T-cell (primary cell): ENCODE measurements around the gene OXSM. TPM values are rescaled to one million over a fixed set of nuclear protein-coding genes. Genes with fewer than 3 reads are reported as not detected.

Experiments
- ATAC-seq, 4 experiments: fragments of 200-7000 bp in 3 of 4; fragments of 150-1000 bp in 1 of 4; cut with Tn5 transposase; replicated peaks in 1 of 4; 1 replicate in 3 of 4; 2 replicates in 1 of 4; pipeline ENCODE4 v1.10.0; 2021; ENCODE audit warnings: moderate library complexity in 3 of 4, mild to moderate bottlenecking in 2 of 4, moderate number of reproducible peaks in 1 of 4
- CTCF ChIA-PET, 2 donors: fragments of 300-600 bp; sonication (Branson Sonifier 250); formaldehyde crosslinking; loops; one replicate each; lab custom pipeline; 2022; ENCODE audit warnings: antibody characterized with exemption in 2 of 2; lab: Charles Lee
- POLR2A ChIA-PET, 2 donors: fragments of 300-600 bp; sonication (Branson Sonifier 250); formaldehyde crosslinking; loops; one replicate each; lab custom pipeline; 2022; ENCODE audit warnings: antibody characterized with exemption in 2 of 2; lab: Charles Lee
- DNase-seq, 35 experiments: peaks; one replicate each; pipeline versions ENCODE4 v3.0.0 to v3.0.0-alpha.2; 2013 to 2023
- H3K27ac ChIP-seq: one replicate; pipeline ENCODE4 v1.5.1; 2013; ENCODE audit warnings: low read length
- H3K27me3 ChIP-seq, 2 experiments: replicated peaks in 1 of 2; 1 replicate in 1 of 2; 2 replicates in 1 of 2; pipeline versions ENCODE4 v1.6.1 to v1.7.0; 2013; ENCODE audit warnings: low read length in 1 of 2, mixed read lengths in 1 of 2; ENCODE audit not compliant: control insufficient read depth in 2 of 2, insufficient read depth in 2 of 2; ENCODE audit errors: extremely low read depth in 1 of 2
- H3K36me3 ChIP-seq, 2 donors: 1 replicate in 1 of 2; 2 replicates in 1 of 2; pipeline versions ENCODE4 v1.6.1 to v1.7.0; 2013; ENCODE audit warnings: low read length in 1 of 2; ENCODE audit not compliant: control insufficient read depth in 2 of 2, insufficient read depth in 1 of 2; ENCODE audit errors: extremely low read depth in 1 of 2
- H3K4me1 ChIP-seq, 2 experiments: 1 replicate in 1 of 2; 2 replicates in 1 of 2; pipeline versions ENCODE4 v1.6.1 to v1.7.0; 2013; ENCODE audit warnings: low read length in 2 of 2, mixed read lengths in 1 of 2; ENCODE audit not compliant: insufficient read depth in 2 of 2, control insufficient read depth in 1 of 2; ENCODE audit errors: extremely low read depth in 1 of 2
- H3K4me3 ChIP-seq, 2 donors: 1 replicate in 1 of 2; 2 replicates in 1 of 2; pipeline versions ENCODE4 v1.5.1 to v1.7.0; 2013; ENCODE audit warnings: mild to moderate bottlenecking in 2 of 2, low read length in 1 of 2, moderate library complexity in 1 of 2; ENCODE audit not compliant: control insufficient read depth in 1 of 2; ENCODE audit errors: extremely low read depth in 1 of 2
- H3K9me3 ChIP-seq: 2 replicates; pipeline ENCODE4 v1.7.0; 2013
- H3K27ac Mint-ChIP-seq, 2 donors: one replicate each; pipeline ENCODE4 v1.8.0; 2020 to 2021; ENCODE audit warnings: mild to moderate bottlenecking in 2 of 2, mixed read lengths in 2 of 2
- H3K27me3 Mint-ChIP-seq, 2 donors: one replicate each; pipeline ENCODE4 v1.8.0; 2021 to 2022; ENCODE audit warnings: mixed read lengths in 2 of 2
- H3K36me3 Mint-ChIP-seq: one replicate; pipeline ENCODE4 v1.8.0; 2021; ENCODE audit warnings: mixed read lengths
- H3K4me1 Mint-ChIP-seq, 3 donors: one replicate each; pipeline ENCODE4 v1.8.0; 2020 to 2022; ENCODE audit warnings: mixed read lengths in 3 of 3, mild to moderate bottlenecking in 1 of 3
- H3K4me3 Mint-ChIP-seq, 3 donors: one replicate each; pipeline ENCODE4 v1.8.0; 2020 to 2022; ENCODE audit warnings: mild to moderate bottlenecking in 3 of 3, mixed read lengths in 3 of 3, moderate library complexity in 3 of 3
- H3K9me3 Mint-ChIP-seq, 3 donors: one replicate each; pipeline ENCODE4 v1.8.0; 2020 to 2022; ENCODE audit warnings: mixed read lengths in 3 of 3
- WGBS: methylation state at CpG from one replicate; pipeline ENCODE4 v1.1.5; 2013; ENCODE audit warnings: missing lambda C conversion rate; ENCODE audit not compliant: insufficient coverage; 5-methylcytosine and 5-hydroxymethylcytosine counted together
- total RNA-seq, 35 experiments: library from RNA in 6 of 35; stranded (reverse) in 6 of 35; fragments of 120-200 nt in 1 of 35; gene quantifications; one replicate each; pipeline versions ENCODE4 v1.2.1 to v1.2.4 and lab custom pipeline; 2013 to 2026

OXSM gene
- total RNA-seq, 5 donors from 2014 or later (not counting 1 experiment from before 2014, with no cell fraction given): 9.0 to 15.6 (median 13.5) TPM

DNA sequence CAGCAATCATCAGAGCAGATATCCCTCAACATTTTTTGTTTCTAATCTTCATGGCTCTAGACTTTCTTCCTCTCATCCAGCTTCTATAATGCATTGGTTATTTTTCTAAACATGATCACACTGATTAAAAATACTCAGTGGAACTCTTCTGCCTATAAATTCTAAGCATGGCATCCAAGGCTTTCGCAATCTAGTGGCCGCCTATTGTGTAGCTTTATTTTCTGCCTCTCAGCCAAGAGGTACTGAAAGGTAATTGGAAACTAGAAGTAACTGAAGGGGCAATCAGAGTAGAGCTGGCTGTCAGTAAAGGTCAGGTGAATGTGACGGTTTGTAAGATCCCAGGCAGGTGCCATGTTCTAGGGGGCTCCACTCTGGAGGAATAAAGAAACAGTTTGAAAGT lies 33.4 kb downstream of the OXSM start:
- Histone ChIP-seq H3K36me3 (no peaks in the 10 kb centered on the region), H3K4me1 (peaks cover 0 to 2% of the 10 kb centered on the region in 2 experiments), H3K27ac (no peak overlapping the region), H3K27me3 (no peaks in the 10 kb centered on the region), H3K9me3 (no peaks in the 10 kb centered on the region), H3K4me3 (no peak overlapping the region)
- no peak for DNase-seq
- Mint-ChIP-seq H3K9me3 (peaks cover 0 to 5% (median 0%) of the 10 kb centered on the region in 3 donors), H3K4me3 (no peak overlapping the region), H3K27ac (no peak overlapping the region), H3K36me3 (no peaks in the 10 kb centered on the region), H3K27me3 (peaks cover 0 to 2% of the 10 kb centered on the region in 2 donors), H3K4me1 (peaks cover 11 to 18% (median 13%) of the 10 kb centered on the region in 3 donors)
- ChIA-PET POLR2A (no interaction called here), CTCF (no interaction called here)
- no peak for ATAC-seq
- 92% methylated on average over 2 of the region's 3 CpGs for WGBS

- Mint-ChIP-seq H3K27me3 (peaks cover 0 to 5% of the 10 kb centered on the region in 2 donors), H3K9me3 (peaks cover 0 to 5% (median 0%) of the 10 kb centered on the region in 3 donors), H3K27ac (peak overlapping the region in 1 of 2 donors; percentile 4), H3K4me1 (peaks cover 11 to 18% (median 13%) of the 10 kb centered on the region in 3 donors), H3K36me3 (no peaks in the 10 kb centered on the region), H3K4me3 (no peak overlapping the region)
- ATAC-seq (peak in 3 of 4 experiments; percentile 37 to 48 (median 41)), DNase-seq (no peak)
- no peaks in the 10 kb centered on the region for H3K27me3 ChIP-seq
- H3K4me1 ChIP-seq: peaks cover 0 to 2% of the 10 kb centered on the region in 2 experiments
- ChIA-PET CTCF (no interaction called here), POLR2A (no interaction called here)
- no peaks in the 10 kb centered on the region for H3K36me3 ChIP-seq
- no peaks in the 10 kb centered on the region for H3K9me3 ChIP-seq
- no peak overlapping the region for H3K4me3 ChIP-seq
- WGBS: 7% methylated on average over 1 of the region's 2 CpGs
- H3K27ac ChIP-seq: no peak overlapping the region
Measured at GRCh38 chr3:25826510-25826909, 36.6 kb downstream of the OXSM start.

DNA sequence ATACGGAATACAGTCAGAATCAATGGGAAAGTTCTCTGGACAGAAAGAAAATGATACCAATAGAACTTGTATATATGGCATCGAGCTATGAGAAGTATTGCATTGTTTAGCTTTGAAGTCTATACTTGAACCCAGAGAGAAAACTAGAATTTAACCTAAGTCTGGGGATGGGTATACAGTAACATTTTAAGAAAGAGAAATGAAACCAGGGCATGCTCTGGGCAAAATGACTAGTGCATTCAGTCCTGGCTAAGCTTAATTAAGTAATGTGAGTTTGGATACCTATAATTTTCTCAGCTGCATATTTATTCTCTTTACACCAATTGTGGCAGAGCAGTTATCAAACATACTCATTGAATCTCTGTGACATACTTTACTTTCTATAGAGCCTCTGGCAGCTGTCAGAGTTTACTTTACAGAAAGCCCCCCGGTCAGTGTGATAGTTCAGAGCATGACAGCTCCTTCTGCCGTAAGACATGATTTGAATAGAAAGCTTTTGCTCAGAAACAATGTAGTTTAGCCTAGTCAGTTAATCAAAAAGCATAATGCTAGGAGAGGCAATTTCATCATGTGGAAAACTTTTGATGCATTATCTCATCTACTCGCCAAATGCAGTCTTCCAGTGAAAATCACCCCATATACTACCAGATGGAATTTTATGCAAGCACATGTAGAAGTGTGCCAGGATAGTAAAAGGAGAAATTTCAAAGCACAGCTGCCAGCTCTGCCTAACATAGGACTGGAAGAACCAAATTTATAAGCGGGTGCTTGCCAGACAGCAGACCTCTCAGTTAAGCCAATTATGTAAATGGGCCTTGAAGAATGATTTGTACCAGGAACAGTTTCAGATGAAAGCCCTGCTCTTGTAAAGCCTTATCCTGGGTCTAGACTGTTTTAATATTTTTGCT lies 40.7 kb downstream of the OXSM start:
- peaks cover 0 to 6% of the 10 kb centered on the region in 2 donors for H3K27me3 Mint-ChIP-seq
- H3K4me3 Mint-ChIP-seq: no peak overlapping the region
- no peak overlapping the region for H3K27ac Mint-ChIP-seq
- peaks cover 0 to 2% of the 10 kb centered on the region in 2 experiments for H3K4me1 ChIP-seq
- H3K36me3 Mint-ChIP-seq: no peaks in the 10 kb centered on the region
- H3K9me3 Mint-ChIP-seq: peaks cover 0 to 5% (median 0%) of the 10 kb centered on the region in 3 donors
- ATAC-seq (no peak), DNase-seq (no peak)
- ChIA-PET CTCF (no interaction called here), POLR2A (no interaction called here)
- H3K9me3 ChIP-seq: no peaks in the 10 kb centered on the region
- no peak overlapping the region for H3K4me3 ChIP-seq
- H3K27me3 ChIP-seq: no peaks in the 10 kb centered on the region
- H3K36me3 ChIP-seq: no peaks in the 10 kb centered on the region
- peaks cover 11 to 14% (median 13%) of the 10 kb centered on the region in 3 donors for H3K4me1 Mint-ChIP-seq
- 79% methylated on average over 2 of the region's 6 CpGs for WGBS
- H3K27ac ChIP-seq: no peak overlapping the region

- Mint-ChIP-seq H3K36me3 (no peaks in the 10 kb centered on the region), H3K27me3 (peaks cover 0 to 6% of the 10 kb centered on the region in 2 donors), H3K4me1 (peaks cover 2 to 5% (median 4%) of the 10 kb centered on the region in 3 donors), H3K27ac (no peak overlapping the region), H3K9me3 (no peaks in the 10 kb centered on the region), H3K4me3 (no peak overlapping the region)
- CTCF ChIA-PET: interaction anchor here in 1 of 2 donors (1.0 kb wide), 1 partner anchor 19 kb away, joined by 3 read pairs; no protein-coding TSS in a partner anchor
- Histone ChIP-seq H3K27ac (no peak overlapping the region), H3K36me3 (no peaks in the 10 kb centered on the region), H3K27me3 (peaks cover 0 to 2% of the 10 kb centered on the region in 2 experiments), H3K4me1 (no peaks in the 10 kb centered on the region), H3K9me3 (no peaks in the 10 kb centered on the region), H3K4me3 (no peak overlapping the region)
- no peak for ATAC-seq
- 10% methylated on average over 3 of the region's 3 CpGs for WGBS
- POLR2A ChIA-PET: no interaction called here
- DNase-seq: peak in 1 of 35 experiments; percentile 8
Measured at GRCh38 chr3:25831578-25831977, 41.7 kb downstream of the OXSM start.

DNA sequence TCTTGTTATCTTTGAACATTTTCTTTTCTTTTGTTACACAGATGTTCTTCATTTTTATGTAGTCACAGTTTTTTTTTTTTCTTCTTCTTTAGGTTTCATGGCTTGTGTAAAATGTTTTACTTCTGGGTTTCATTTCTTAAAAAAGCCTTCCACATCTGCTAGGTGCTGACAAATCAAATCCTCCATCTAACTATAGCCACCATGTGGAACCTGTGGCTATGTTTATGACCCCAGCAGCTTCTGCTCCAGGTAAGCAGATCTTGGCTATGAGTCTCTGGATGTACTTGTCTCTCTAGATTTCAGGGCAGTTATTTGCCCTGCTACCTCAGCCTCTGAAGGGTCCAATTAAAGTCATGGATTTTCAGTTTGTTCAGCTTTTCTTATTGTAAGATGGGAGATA lies 44.5 kb downstream of the OXSM start:
- DNase-seq (no peak), ATAC-seq (no peak)
- Histone ChIP-seq H3K9me3 (no peaks in the 10 kb centered on the region), H3K4me1 (no peaks in the 10 kb centered on the region), H3K36me3 (no peaks in the 10 kb centered on the region), H3K27me3 (peaks cover 0 to 6% of the 10 kb centered on the region in 2 experiments), H3K27ac (no peak overlapping the region), H3K4me3 (no peak overlapping the region)
- Mint-ChIP-seq H3K27ac (no peak overlapping the region), H3K4me1 (peaks cover 0 to 3% (median 2%) of the 10 kb centered on the region in 3 donors), H3K36me3 (no peaks in the 10 kb centered on the region), H3K27me3 (peaks cover 0 to 3% of the 10 kb centered on the region in 2 donors), H3K4me3 (no peak overlapping the region), H3K9me3 (no peaks in the 10 kb centered on the region)
- CTCF ChIA-PET: no interaction called here
- POLR2A ChIA-PET: no interaction called here

DNA sequence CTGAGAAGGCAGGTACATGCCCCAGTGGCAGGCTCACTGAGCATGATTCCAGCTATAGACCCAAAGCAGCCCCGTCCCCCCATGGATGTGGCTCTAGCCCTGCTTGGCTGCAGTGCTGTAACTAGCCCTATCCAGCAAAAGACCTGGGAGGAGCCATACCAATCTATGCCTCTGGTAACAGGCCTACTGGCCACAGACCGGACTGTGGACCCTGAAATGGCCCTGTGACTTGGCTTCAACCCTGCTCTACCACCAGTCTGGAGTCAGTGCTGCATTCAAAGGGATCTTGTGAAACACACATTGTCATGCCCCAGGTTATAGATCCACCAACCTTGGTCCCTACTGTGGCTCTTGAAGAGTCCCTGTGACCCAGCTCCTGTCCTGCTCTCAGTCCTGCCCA lies 46.7 kb downstream of the OXSM start:
- Mint-ChIP-seq H3K4me3 (no peak overlapping the region), H3K27me3 (peaks cover 0 to 3% of the 10 kb centered on the region in 2 donors), H3K36me3 (no peaks in the 10 kb centered on the region), H3K27ac (no peak overlapping the region), H3K9me3 (no peaks in the 10 kb centered on the region), H3K4me1 (peaks cover 0 to 9% (median 4%) of the 10 kb centered on the region in 3 donors)
- no peak overlapping the region for H3K27ac ChIP-seq
- no peaks in the 10 kb centered on the region for H3K4me1 ChIP-seq
- POLR2A ChIA-PET: no interaction called here
- CTCF ChIA-PET: interaction anchor here in 1 of 2 donors (1.5 kb wide), 1 partner anchor 21 kb away, joined by 5 read pairs; no protein-coding TSS in a partner anchor
- 86% methylated on average over 2 of the region's 2 CpGs for WGBS
- no peaks in the 10 kb centered on the region for H3K9me3 ChIP-seq
- no peak overlapping the region for H3K4me3 ChIP-seq
- DNase-seq (no peak), ATAC-seq (no peak)
- peaks cover 0 to 6% of the 10 kb centered on the region in 2 experiments for H3K27me3 ChIP-seq
- no peaks in the 10 kb centered on the region for H3K36me3 ChIP-seq
